NCI-H1092 treated with DMSO at 0.1 percent for 48 hours (cell line): ENCODE results near the gene LHX5.

ENCODE experiments used
- DNase-seq: peaks from one replicate; lab custom pipeline; 2025; lab: John Stamatoyannopoulos, UW

LHX5 gene

GRCh38 chr12:113464852-113465719, 6.6 kb downstream of the LHX5 start:
- DNase-seq, result no peak

- DNase-seq, result no peak
These were observed 7.3 kb downstream of the LHX5 start for GRCh38 chr12:113464452-113464775.

GRCh38 chr12:113463746-113464451, 7.8 kb downstream of the LHX5 start:
- DNase-seq, result no peak

GRCh38 chr12:113462998-113463745, 8.5 kb downstream of the LHX5 start:
- no peak for DNase-seq

- DNase-seq, result peak; percentile 69
These were observed 9.4 kb downstream of the LHX5 start for GRCh38 chr12:113462117-113462774.

GRCh38 chr12:113461666-113462065, 10.0 kb downstream of the LHX5 start:
- DNase-seq, result no peak

GRCh38 chr12:113459981-113460380, 11.7 kb downstream of the LHX5 start:
- no peak for DNase-seq

- no peak for DNase-seq
These were observed 14.0 kb downstream of the LHX5 start for GRCh38 chr12:113457710-113458109.

- DNase-seq, result no peak
These were observed 14.5 kb downstream of the LHX5 start for GRCh38 chr12:113457185-113457584.

GRCh38 chr12:113456761-113457160, 14.9 kb downstream of the LHX5 start:
- DNase-seq, result no peak

GRCh38 chr12:113456199-113456598, 15.5 kb downstream of the LHX5 start:
- no peak for DNase-seq

- no peak for DNase-seq
These were observed 18.3 kb downstream of the LHX5 start for GRCh38 chr12:113453330-113453729.

GRCh38 chr12:113452458-113452857, 19.2 kb downstream of the LHX5 start:
- no peak for DNase-seq

GRCh38 chr12:113449839-113450238, 21.8 kb downstream of the LHX5 start:
- DNase-seq, result no peak

GRCh38 chr12:113449299-113449698, 22.4 kb downstream of the LHX5 start:
- no peak for DNase-seq

GRCh38 chr12:113448873-113449272, 22.8 kb downstream of the LHX5 start:
- DNase-seq, result no peak

- DNase-seq, result no peak
These were observed 26.0 kb downstream of the LHX5 start for GRCh38 chr12:113445544-113446171.

GRCh38 chr12:113443030-113443539, 28.6 kb downstream of the LHX5 start:
- no peak for DNase-seq

GRCh38 chr12:113440947-113441782, 30.5 kb downstream of the LHX5 start:
- no peak for DNase-seq

- no peak for DNase-seq
These were observed 31.3 kb downstream of the LHX5 start for GRCh38 chr12:113440336-113440735.

GRCh38 chr12:113439606-113440030, 32.1 kb downstream of the LHX5 start:
- peak; percentile 18 for DNase-seq
